ENCODE results near the gene RBM20.
"Not testable (repeated sequence)": the region's sequence is repeated elsewhere in the genome, so short reads cannot be mapped to it uniquely, and the experiment has no call there.

The RBM20 gene

GRCh38 chr10:110643653-110644597 is at the start of gene RBM20:
RBM20 (plus strand) TSS chr10:110644336; CDS start chr10:110644455, 119 bp downstream.
- DNase-seq (ENCODE audit: low read depth in 1 of 2, low spot score in 1 of 2): peak; percentile 32 to 61
- in situ Hi-C loops (cut with HindIII; ENCODE audit: low pct_unique_long_range_greater_than_20kb, low sequenced_read_pairs): no loop called here
- TF ChIP-seq JUND (IDR thresholded peaks at IDR 0.05; ENCODE audit: low read depth): no peak

- no peak for TF ChIP-seq JUND (IDR thresholded peaks at IDR 0.05; ENCODE audit: low read depth)
- in situ Hi-C loops (cut with HindIII; ENCODE audit: low pct_unique_long_range_greater_than_20kb, low sequenced_read_pairs): no loop called here
- DNase-seq (ENCODE audit: low read depth in 1 of 2, low spot score in 1 of 2): no peak
These were observed 46.7 kb upstream of the RBM20 start for GRCh38 chr10:110597476-110597875.

- TF ChIP-seq JUND (IDR thresholded peaks at IDR 0.05; ENCODE audit: low read depth): no peak
- peak in 1 of 2 experiments; percentile 66 for DNase-seq (ENCODE audit: low read depth in 1 of 2, low spot score in 1 of 2)
- in situ Hi-C loops (cut with HindIII; ENCODE audit: low pct_unique_long_range_greater_than_20kb, low sequenced_read_pairs): no loop called here
These were observed 43.5 kb upstream of the RBM20 start for GRCh38 chr10:110600487-110601101.

DNA sequence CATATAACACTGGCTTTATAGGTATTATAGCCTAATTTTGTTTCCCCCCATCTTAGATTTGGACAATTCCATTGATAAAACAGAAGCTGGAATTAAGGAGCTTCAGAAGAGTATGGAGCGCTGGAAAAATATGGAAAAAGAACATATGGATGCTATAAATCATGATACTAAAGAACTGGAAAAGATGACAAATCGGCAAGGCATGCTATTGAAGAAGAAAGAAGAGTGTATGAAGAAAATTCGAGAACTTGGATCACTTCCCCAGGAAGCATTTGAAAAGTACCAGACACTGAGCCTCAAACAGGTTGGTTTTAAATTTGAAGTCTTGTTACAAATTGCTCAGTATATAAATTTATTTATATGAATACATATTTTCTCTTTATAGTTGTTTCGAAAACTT is 42.6 kb upstream of the RBM20 start:
- no peak for TF ChIP-seq JUND (IDR thresholded peaks at IDR 0.05; ENCODE audit: low read depth)
- no peak for DNase-seq (ENCODE audit: low read depth in 1 of 2, low spot score in 1 of 2)
- in situ Hi-C loops (cut with HindIII; ENCODE audit: low pct_unique_long_range_greater_than_20kb, low sequenced_read_pairs): no loop called here

DNA sequence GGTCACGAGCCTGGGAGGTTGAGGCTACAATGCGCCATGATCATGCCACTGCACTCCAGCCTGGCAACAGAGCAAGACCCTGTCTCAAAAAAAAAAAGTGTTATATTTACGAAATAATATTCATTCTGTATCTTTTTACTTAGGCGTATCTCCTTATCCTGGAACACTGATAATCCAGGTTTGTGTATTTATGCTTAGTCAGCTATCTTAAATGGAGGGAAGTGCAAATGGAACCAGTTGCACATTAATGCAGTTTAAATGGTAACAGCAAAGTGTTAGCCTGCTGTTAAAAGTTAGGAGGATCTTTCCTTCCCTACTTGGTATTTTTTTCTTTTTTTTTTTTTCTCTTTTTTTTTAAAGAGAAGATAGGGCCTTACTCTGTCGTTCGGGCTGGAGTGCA is 36.0 kb upstream of the RBM20 start:
- DNase-seq (ENCODE audit: low read depth in 1 of 2, low spot score in 1 of 2): no peak

GRCh38 chr10:110609605-110610004 is 34.5 kb upstream of the RBM20 start:
- in situ Hi-C loops (cut with HindIII; ENCODE audit: low pct_unique_long_range_greater_than_20kb, low sequenced_read_pairs): no loop called here
- no peak for TF ChIP-seq JUND (IDR thresholded peaks at IDR 0.05; ENCODE audit: low read depth)
- peak; percentile 12 to 67 for DNase-seq (ENCODE audit: low read depth in 1 of 2, low spot score in 1 of 2)

More for the DNA sequence above, 36.0 kb upstream of the RBM20 start:
- in situ Hi-C loops (cut with HindIII; ENCODE audit: low pct_unique_long_range_greater_than_20kb, low sequenced_read_pairs): no loop called here
- TF ChIP-seq JUND (IDR thresholded peaks at IDR 0.05; ENCODE audit: low read depth): no peak

GRCh38 chr10:110610308-110610774 is 33.8 kb upstream of the RBM20 start:
- in situ Hi-C loops (cut with HindIII; ENCODE audit: low pct_unique_long_range_greater_than_20kb, low sequenced_read_pairs): no loop called here
- TF ChIP-seq JUND (IDR thresholded peaks at IDR 0.05; ENCODE audit: low read depth): no peak
- DNase-seq (ENCODE audit: low read depth in 1 of 2, low spot score in 1 of 2): peak; percentile 5 to 82

DNA sequence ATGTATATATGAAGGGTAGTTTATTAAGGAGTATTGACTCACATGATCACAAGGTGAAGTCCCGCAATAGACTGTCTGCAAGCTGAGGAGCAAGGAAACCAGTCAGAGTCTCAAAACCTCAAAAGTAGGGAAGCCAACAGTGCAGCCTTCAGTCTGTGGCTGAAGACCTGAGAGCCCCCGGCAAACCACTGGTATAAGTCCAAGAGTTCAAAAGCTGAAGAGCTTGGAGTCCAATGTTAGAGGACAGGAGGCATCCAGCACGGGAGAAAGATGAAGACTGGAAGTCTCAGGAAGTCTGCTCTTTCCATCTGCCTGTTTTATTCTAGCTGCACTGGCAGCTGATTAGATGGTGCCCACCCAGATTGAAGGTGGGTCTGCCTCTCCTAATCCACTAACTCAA is 33.4 kb upstream of the RBM20 start:
- DNase-seq (ENCODE audit: low read depth in 1 of 2, low spot score in 1 of 2); in situ Hi-C loops (cut with HindIII; ENCODE audit: low pct_unique_long_range_greater_than_20kb, low sequenced_read_pairs): not testable (repeated sequence)

- in situ Hi-C loops (cut with HindIII; ENCODE audit: low pct_unique_long_range_greater_than_20kb, low sequenced_read_pairs): no loop called here
- DNase-seq (ENCODE audit: low read depth in 1 of 2, low spot score in 1 of 2): no peak
- TF ChIP-seq JUND (IDR thresholded peaks at IDR 0.05; ENCODE audit: low read depth): no peak
These were observed 32.0 kb upstream of the RBM20 start for GRCh38 chr10:110612087-110612486.

DNA sequence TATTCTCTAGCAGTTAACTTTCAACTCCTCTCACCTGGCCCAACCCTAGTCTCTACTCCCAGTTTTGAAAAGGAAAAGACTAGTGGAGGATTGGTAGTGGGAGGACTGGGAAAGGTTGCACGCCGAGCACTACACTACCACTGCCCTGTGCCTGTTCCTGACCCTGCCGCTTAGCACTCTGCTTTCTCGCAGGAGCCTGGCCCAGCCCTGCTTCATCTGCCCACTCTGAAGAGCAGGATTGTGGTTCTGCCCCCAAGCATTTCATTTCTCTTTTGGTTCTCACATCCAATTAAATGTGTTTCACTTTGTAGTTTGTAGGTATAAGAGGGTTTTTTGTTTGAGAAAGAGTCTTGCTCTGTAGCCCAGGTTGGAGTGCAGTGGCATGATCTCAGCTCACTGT is 31.5 kb upstream of the RBM20 start:
- in situ Hi-C loops (cut with HindIII; ENCODE audit: low pct_unique_long_range_greater_than_20kb, low sequenced_read_pairs): no loop called here
- TF ChIP-seq JUND (IDR thresholded peaks at IDR 0.05; ENCODE audit: low read depth): no peak
- DNase-seq (ENCODE audit: low read depth in 1 of 2, low spot score in 1 of 2): no peak

DNA sequence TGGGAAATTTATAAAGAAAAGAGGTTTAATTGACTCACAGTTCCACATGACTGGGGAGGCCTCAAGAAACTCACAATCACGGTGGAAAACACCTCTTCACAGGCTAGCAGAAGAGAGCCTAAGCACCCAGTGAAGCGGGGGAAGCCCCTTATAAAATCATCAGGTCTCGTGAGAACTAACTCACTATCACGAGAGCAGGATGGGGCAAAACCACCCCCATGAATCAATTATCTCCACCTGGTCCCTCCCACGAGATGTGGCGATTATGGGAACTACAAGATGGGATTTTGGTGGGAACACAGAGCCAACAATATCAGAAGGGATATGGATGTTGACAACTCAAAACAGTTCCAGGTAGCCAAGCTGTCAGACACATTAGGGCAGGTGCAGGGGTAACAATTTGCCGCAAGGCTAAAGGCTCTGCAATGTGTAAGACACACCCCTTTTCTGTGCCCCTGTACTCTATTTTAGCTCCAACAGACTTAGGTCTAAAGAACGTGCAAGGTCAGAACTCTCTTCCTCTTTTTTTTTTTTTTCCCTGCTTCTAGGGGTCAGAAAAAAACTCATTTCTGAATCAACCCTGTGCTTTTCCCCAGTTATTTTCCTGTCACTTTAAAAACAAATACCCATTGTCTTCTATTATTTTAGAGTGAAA is 30.7 kb upstream of the RBM20 start:
- TF ChIP-seq JUND (IDR thresholded peaks at IDR 0.05; ENCODE audit: low read depth): no peak
- DNase-seq (ENCODE audit: low read depth in 1 of 2, low spot score in 1 of 2): no peak
- in situ Hi-C loops (cut with HindIII; ENCODE audit: low pct_unique_long_range_greater_than_20kb, low sequenced_read_pairs): no loop called here

DNA sequence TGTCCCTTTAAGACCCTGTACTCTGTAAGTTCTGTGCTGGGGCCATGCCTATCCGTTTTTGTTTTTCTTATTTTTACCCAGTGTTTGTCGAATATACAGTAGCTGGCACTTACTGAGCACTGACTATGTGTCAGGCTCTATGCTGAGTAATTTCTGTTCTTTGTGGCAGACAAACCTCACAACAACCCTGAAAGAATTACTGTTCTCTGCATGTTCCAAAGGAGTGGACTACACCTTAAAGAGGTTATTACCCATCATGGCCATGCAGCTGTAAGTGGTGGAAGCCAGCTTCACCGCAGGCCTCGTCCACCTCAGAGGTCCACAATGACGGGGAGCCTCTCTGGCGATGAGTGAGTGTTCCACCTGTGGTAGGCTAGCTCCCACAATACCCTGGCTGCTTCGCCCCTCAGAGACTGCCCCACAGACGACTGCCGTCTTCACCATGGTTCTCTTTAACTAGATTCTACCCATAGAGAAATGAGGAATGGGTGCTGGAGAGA is 30.1 kb upstream of the RBM20 start:
- no peak for DNase-seq (ENCODE audit: low read depth in 1 of 2, low spot score in 1 of 2)
- TF ChIP-seq JUND (IDR thresholded peaks at IDR 0.05; ENCODE audit: low read depth): no peak
- in situ Hi-C loops (cut with HindIII; ENCODE audit: low pct_unique_long_range_greater_than_20kb, low sequenced_read_pairs): no loop called here
